GM12878 (cell line): ENCODE results near the gene DKC1. TPM values are rescaled to one million over a fixed set of nuclear protein-coding genes. Genes with fewer than 3 reads are reported as not detected.

Source experiments
- ATAC-seq: fragments of 200-7000 bp; cut with Tn5 transposase; 3 replicates; pipeline ENCODE4 v1.9.1; 2020; ENCODE audit warnings: mild to moderate bottlenecking, moderate library complexity
- BruUV-seq: library from RNA; stranded (reverse); fragments of 400-500 nt; replicated peaks from 2 replicates; lab custom pipeline; 2021; lab: Mats Ljungman, UMichigan
- CTCF ChIA-PET: fragments of 300-600 bp; sonication (Branson Sonifier 250); formaldehyde crosslinking; extraction: SDS; loops from one replicate; lab custom pipeline; 2021; ENCODE audit warnings: inconsistent platforms; lab: Yijun Ruan, JAX
- POLR2A ChIA-PET: fragments of 350-600 bp; formaldehyde crosslinking; extraction: SDS; loops from one replicate; lab custom pipeline; 2021; ENCODE audit warnings: inconsistent platforms; lab: Charles Lee
- RAD21 ChIA-PET: fragments of 300-600 bp; sonication (Branson Sonifier 250); formaldehyde crosslinking; loops from one replicate; lab custom pipeline; 2023; ENCODE audit warnings: antibody characterized with exemption; ENCODE audit not compliant: unreplicated experiment; lab: Charles Lee
- SMC1A ChIA-PET: fragments of 300-600 bp; sonication (Branson Sonifier 250); formaldehyde crosslinking; loops from one replicate; lab custom pipeline; 2023; ENCODE audit not compliant: unreplicated experiment, uncharacterized antibody; lab: Charles Lee
- DNase-seq: peaks from one replicate; pipeline ENCODE4 v3.0.0-alpha.2; 2011; ENCODE audit warnings: low read depth, low spot score
- FAIRE-seq: peaks from 3 replicates; lab custom pipeline; 2011; peaks lifted over from hg19 to GRCh38; lab: Jason Lieb, UNC
- H2AFZ ChIP-seq: 2 replicates; pipeline ENCODE4 v1.6.0; 2011; ENCODE audit warnings: low read depth, low read length, control low read depth; ENCODE audit not compliant: control insufficient read depth
- H3K27ac ChIP-seq: 2 replicates; pipeline ENCODE4 v1.5.1; 2011; ENCODE audit warnings: control low read depth; ENCODE audit not compliant: control insufficient read depth, insufficient read depth
- H3K27me3 ChIP-seq, 2 experiments: replicated peaks in 1 of 2; 2 replicates each; pipeline versions ENCODE4 v1.6.0 to v1.6.1; 2011; ENCODE audit warnings: low read length in 1 of 2; ENCODE audit not compliant: control insufficient read depth in 2 of 2, insufficient read depth in 2 of 2
- H3K36me3 ChIP-seq, 2 experiments: 2 replicates each; pipeline ENCODE4 v1.5.1; 2011; ENCODE audit warnings: low read length in 1 of 2; ENCODE audit not compliant: control insufficient read depth in 2 of 2, insufficient read depth in 2 of 2
- H3K4me1 ChIP-seq: 2 replicates; pipeline ENCODE4 v1.6.1; 2011; ENCODE audit warnings: mild to moderate bottlenecking, low read length, moderate library complexity, mixed read lengths; ENCODE audit not compliant: control insufficient read depth, insufficient read depth
- H3K4me2 ChIP-seq: 2 replicates; pipeline ENCODE4 v1.6.0; 2011; ENCODE audit warnings: control low read depth; ENCODE audit not compliant: control insufficient read depth, insufficient read depth
- H3K4me3 ChIP-seq: fragments of 200-600 bp; sonication (generic); 2 replicates; pipeline ENCODE4 v1.5.1; 2016
- H3K79me2 ChIP-seq: 2 replicates; pipeline ENCODE4 v1.6.0; 2011; ENCODE audit warnings: low read length; ENCODE audit not compliant: control insufficient read depth, insufficient read depth
- H3K9ac ChIP-seq: 2 replicates; pipeline ENCODE4 v1.8.0; 2011; ENCODE audit warnings: low read length, control low read depth, mixed read lengths; ENCODE audit not compliant: control insufficient read depth, insufficient read depth
- H3K9me3 ChIP-seq: replicated peaks from 3 replicates; pipeline ENCODE4 v1.5.1; 2011; ENCODE audit warnings: mild to moderate bottlenecking, low read length; ENCODE audit not compliant: control insufficient read depth, insufficient read depth
- H4K20me1 ChIP-seq: 2 replicates; pipeline ENCODE4 v1.6.0; 2011; ENCODE audit not compliant: control insufficient read depth, insufficient read depth
- ATF2 ChIP-seq: IDR thresholded peaks from 2 replicates; pipeline ENCODE4 v1.6.1; 2012; ENCODE audit warnings: low read length, inconsistent platforms
- BMI1 ChIP-seq: fragments of 450-650 bp; IDR thresholded peaks from 2 replicates; pipeline ENCODE4 v1.6.1; 2016; ENCODE audit warnings: mild to moderate bottlenecking, moderate library complexity, borderline replicate concordance
- CBX3 ChIP-seq: fragments of 200-600 bp; sonication (generic); IDR thresholded peaks from 2 replicates; pipeline ENCODE4 v1.6.1; 2016; ENCODE audit warnings: low read depth, borderline replicate concordance
- CHD4 ChIP-seq: fragments of 200-600 bp; sonication (generic); IDR thresholded peaks from 2 replicates; pipeline ENCODE4 v1.6.1; 2016; ENCODE audit warnings: mild to moderate bottlenecking
- CREM ChIP-seq: IDR thresholded peaks from 2 replicates; pipeline ENCODE4 v1.6.1; 2014; ENCODE audit warnings: antibody characterized with exemption, low read depth
- HDGF ChIP-seq: fragments of 450-650 bp; IDR thresholded peaks from 2 replicates; pipeline ENCODE4 v1.6.1; 2016; ENCODE audit warnings: antibody characterized with exemption
- HSF1 ChIP-seq: fragments of 150-350 bp; IDR thresholded peaks from 2 replicates; pipeline ENCODE4 v1.6.1; 2014; ENCODE audit warnings: mild to moderate bottlenecking, low read depth, low read length
- MTA3 ChIP-seq: IDR thresholded peaks from 2 replicates; pipeline ENCODE4 v1.6.1; 2012; ENCODE audit warnings: low read length, inconsistent platforms, borderline replicate concordance
- NFXL1 ChIP-seq: fragments of 450-650 bp; IDR thresholded peaks from 2 replicates; pipeline ENCODE4 v1.6.1; 2017; ENCODE audit warnings: antibody characterized with exemption, mild to moderate bottlenecking, borderline replicate concordance
- PML ChIP-seq: IDR thresholded peaks from 2 replicates; pipeline ENCODE4 v1.6.1; 2012; ENCODE audit warnings: low read length, inconsistent platforms
- REST ChIP-seq: IDR thresholded peaks from 2 replicates; pipeline ENCODE4 v1.6.1; 2012; ENCODE audit warnings: mild to moderate bottlenecking, low read depth, low read length
- SIN3A ChIP-seq: IDR thresholded peaks from 2 replicates; pipeline ENCODE4 v1.6.1; 2012; ENCODE audit warnings: low read depth, low read length, improper control_type of control experiment
- SMAD1 ChIP-seq: fragments of 450-650 bp; IDR thresholded peaks from 2 replicates; pipeline ENCODE4 v1.6.1; 2018; ENCODE audit warnings: mild to moderate bottlenecking, low read depth; ENCODE audit not compliant: partially characterized antibody
- TBL1XR1 ChIP-seq: IDR thresholded peaks from 2 replicates; pipeline ENCODE4 v1.6.1; 2012; ENCODE audit warnings: low read depth, low read length, improper control_type of control experiment
- ZBTB40 ChIP-seq: fragments of 450-650 bp; IDR thresholded peaks from 2 replicates; pipeline ENCODE4 v1.6.1; 2016; ENCODE audit warnings: mild to moderate bottlenecking, moderate library complexity, borderline replicate concordance
- ZSCAN29 ChIP-seq: fragments of 450-650 bp; IDR thresholded peaks from 2 replicates; pipeline ENCODE4 v1.6.1; 2017; ENCODE audit warnings: mild to moderate bottlenecking, moderate library complexity
- WGBS: methylation state at CpG from one replicate; pipeline ENCODE4 v1.1.6; 2016; ENCODE audit warnings: low lambda C conversion rate; ENCODE audit not compliant: insufficient replicate concordance, insufficient coverage; ENCODE audit errors: missing lambda C conversion rate; 5-methylcytosine and 5-hydroxymethylcytosine counted together
- in situ Hi-C: fragments of 300-500 bp; cut with MboI; formaldehyde crosslinking; loops from 9 replicates; pipeline ENCODE4 v1.14.3; 2018; ENCODE audit warnings: mixed read lengths
- intact Hi-C: fragments of 100-400 bp; cut with micrococcal nuclease; formaldehyde crosslinking; loops from one replicate; pipeline ENCODE4 v1.14.2; 2022; ENCODE audit not compliant: unreplicated experiment
- polyA plus RNA-seq, 11 experiments: library from polyadenylated mRNA; depleted of rRNA in 4 of 11; unstranded in 6 of 11; stranded (reverse) in 5 of 11; fragments of >200 nt; fragmentation: Nextera tagmentation in 4 of 11; fragmentation: Illumina TruSeq in 1 of 11; extraction: Ambion mirVana in 4 of 11; extraction: Trizol in 1 of 11; gene quantifications; 1 replicate in 1 of 11; 2 replicates in 10 of 11; pipeline versions ENCODE4 v1.2.1 to v1.2.3, GENCODE V29; 2011 to 2016; ENCODE audit warnings: inconsistent platforms in 2 of 11, missing spikeins in 2 of 11, low read depth in 1 of 11
- total RNA-seq, 4 experiments: library from RNA; depleted of rRNA in 3 of 4; stranded (reverse); fragments of >200 nt in 3 of 4; fragmentation: Illumina TruSeq in 1 of 4; extraction: Trizol in 1 of 4; gene quantifications; 2 replicates each; pipeline versions ENCODE4 v1.2.1 to v1.2.3, GENCODE V29; 2013 to 2021

Gene DKC1
- total and polyA plus RNA-seq, 10 of the 15 experiments (the other 5 are each of a cell fraction or from before 2014, with no cell fraction given) = 70.1 to 159 (median 116) TPM

- DNase-seq = no peak
These were observed 34.8 kb upstream of the DKC1 start for GRCh38 chrX:154727871-154728270.

More at GRCh38 chrX:154727871-154728270, 34.8 kb upstream of the DKC1 start:
- no peak overlapping the region for H3K27ac ChIP-seq
- no peaks in the 10 kb centered on the region for H3K79me2 ChIP-seq
- no peaks in the 10 kb centered on the region for H3K9me3 ChIP-seq
- H3K27me3 ChIP-seq = no peaks in the 10 kb centered on the region
- ChIA-PET RAD21 (no interaction called here), CTCF (interaction anchor here (1.4 kb wide), 1 partner anchor 21 kb away, joined by 3 read pairs; no protein-coding TSS in a partner anchor), SMC1A (interaction anchor here (1.1 kb wide), 1 partner anchor 9 kb away, joined by 3 read pairs; no protein-coding TSS in a partner anchor), POLR2A (no interaction called here)
- no peak overlapping the region for H3K9ac ChIP-seq
- intact Hi-C loops = no loop called here
- no TSS peak for BruUV-seq
- 46% methylated on average over 3 of the region's 3 CpGs for WGBS
- no peak overlapping the region for H2AFZ ChIP-seq
- H3K4me1 ChIP-seq = peaks cover 8% of the 10 kb centered on the region
- no peak overlapping the region for H3K4me3 ChIP-seq
- TF ChIP-seq SIN3A (no peak), CBX3 (no peak), ZBTB40 (no peak), CREM (no peak), HDGF (no peak), CHD4 (no peak), HSF1 (no peak), BMI1 (no peak), ZSCAN29 (no peak), NFXL1 (no peak), REST (no peak), SMAD1 (no peak), MTA3 (no peak), ATF2 (no peak), PML (no peak), TBL1XR1 (no peak)
- H4K20me1 ChIP-seq = no peaks in the 10 kb centered on the region
- no peak overlapping the region for H3K4me2 ChIP-seq
- ATAC-seq (no peak), FAIRE-seq (no peak)
- no peaks in the 10 kb centered on the region for H3K36me3 ChIP-seq
- in situ Hi-C loops = loop anchor here (25.0 kb wide), 1 partner anchor 141 kb away; the partner anchor contains the start of gene CTAG1A
